NB4 (cell line): ENCODE data around the gene TMPRSS6.

Source experiments
- CTCF ChIP-seq: IDR thresholded peaks from one replicate; pipeline ENCODE4 v1.5.1; 2012; ENCODE audit warnings: low read depth, low read length
- POLR2A ChIP-seq: IDR thresholded peaks from 2 replicates; pipeline ENCODE4 v1.6.1; 2011; ENCODE audit warnings: mild to moderate bottlenecking; ENCODE audit not compliant: insufficient read length; ENCODE audit errors: extremely low read depth

GRCh38 chr22:37054056-37054395 is 55.5 kb downstream of the TMPRSS6 start:
- no peak for TF ChIP-seq CTCF
- TF ChIP-seq POLR2A: no peak
